GM20000 (cell line): Measurements from ENCODE around the gene DOCK8.
A peak's percentile ranks its signal among the peaks of the same experiment; 100 is the strongest.

Source experiments
- DNase-seq: peaks from one replicate; pipeline ENCODE4 v3.0.0; 2012; ENCODE audit warnings: low spot score
- TF ChIP-seq, protein P1 (sequence below): IDR thresholded peaks from 2 replicates; pipeline ENCODE4 v1.5.1; 2012; ENCODE audit warnings: mild to moderate bottlenecking, control low read depth; ENCODE audit errors: extremely low read depth, missing control alignments

DOCK8 gene

DNA sequence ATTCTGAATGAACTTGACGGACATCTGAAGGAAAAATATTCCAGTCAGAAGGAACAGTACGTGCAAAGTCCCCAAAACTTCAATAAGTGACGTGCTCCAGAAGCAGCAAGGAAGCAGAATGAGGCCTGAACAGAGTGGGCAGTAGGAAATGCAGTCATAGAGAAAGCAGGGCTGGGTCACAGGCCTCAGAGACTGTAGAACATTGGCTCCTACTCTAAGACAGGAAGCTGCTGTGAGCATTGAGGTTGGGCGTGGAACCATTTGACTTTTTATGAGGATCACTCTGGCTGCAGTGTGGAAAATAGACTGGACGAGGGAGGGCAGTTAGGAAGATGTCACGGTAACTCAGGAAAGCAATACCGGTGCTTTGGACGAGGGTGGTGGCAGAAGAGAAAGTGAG, 64.0 kb downstream of the DOCK8 start:
- no peak for DNase-seq
- TF ChIP-seq, protein P1, sequence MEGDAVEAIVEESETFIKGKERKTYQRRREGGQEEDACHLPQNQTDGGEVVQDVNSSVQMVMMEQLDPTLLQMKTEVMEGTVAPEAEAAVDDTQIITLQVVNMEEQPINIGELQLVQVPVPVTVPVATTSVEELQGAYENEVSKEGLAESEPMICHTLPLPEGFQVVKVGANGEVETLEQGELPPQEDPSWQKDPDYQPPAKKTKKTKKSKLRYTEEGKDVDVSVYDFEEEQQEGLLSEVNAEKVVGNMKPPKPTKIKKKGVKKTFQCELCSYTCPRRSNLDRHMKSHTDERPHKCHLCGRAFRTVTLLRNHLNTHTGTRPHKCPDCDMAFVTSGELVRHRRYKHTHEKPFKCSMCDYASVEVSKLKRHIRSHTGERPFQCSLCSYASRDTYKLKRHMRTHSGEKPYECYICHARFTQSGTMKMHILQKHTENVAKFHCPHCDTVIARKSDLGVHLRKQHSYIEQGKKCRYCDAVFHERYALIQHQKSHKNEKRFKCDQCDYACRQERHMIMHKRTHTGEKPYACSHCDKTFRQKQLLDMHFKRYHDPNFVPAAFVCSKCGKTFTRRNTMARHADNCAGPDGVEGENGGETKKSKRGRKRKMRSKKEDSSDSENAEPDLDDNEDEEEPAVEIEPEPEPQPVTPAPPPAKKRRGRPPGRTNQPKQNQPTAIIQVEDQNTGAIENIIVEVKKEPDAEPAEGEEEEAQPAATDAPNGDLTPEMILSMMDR = no peak

DNA sequence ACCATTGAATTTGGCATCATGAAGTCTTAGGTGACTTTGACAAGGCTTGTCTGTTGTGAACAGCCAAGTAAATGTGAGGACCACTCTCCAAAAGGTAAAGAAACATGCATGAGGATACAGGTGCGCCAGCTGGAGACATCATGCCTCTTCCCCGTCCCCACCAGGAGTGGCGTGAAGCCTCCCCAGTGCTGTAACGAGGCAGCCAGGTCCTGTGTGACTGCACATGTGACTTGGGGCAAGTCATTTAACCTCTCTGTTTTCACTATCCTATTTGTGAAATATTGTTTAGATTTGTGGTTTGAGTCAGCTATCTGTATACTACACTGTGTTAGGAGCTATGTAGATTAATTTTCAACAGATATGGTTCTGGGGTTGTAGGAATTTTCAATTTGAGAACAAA, 65.0 kb downstream of the DOCK8 start:
- DNase-seq = no peak
- TF ChIP-seq, protein P1 = no peak

DNA sequence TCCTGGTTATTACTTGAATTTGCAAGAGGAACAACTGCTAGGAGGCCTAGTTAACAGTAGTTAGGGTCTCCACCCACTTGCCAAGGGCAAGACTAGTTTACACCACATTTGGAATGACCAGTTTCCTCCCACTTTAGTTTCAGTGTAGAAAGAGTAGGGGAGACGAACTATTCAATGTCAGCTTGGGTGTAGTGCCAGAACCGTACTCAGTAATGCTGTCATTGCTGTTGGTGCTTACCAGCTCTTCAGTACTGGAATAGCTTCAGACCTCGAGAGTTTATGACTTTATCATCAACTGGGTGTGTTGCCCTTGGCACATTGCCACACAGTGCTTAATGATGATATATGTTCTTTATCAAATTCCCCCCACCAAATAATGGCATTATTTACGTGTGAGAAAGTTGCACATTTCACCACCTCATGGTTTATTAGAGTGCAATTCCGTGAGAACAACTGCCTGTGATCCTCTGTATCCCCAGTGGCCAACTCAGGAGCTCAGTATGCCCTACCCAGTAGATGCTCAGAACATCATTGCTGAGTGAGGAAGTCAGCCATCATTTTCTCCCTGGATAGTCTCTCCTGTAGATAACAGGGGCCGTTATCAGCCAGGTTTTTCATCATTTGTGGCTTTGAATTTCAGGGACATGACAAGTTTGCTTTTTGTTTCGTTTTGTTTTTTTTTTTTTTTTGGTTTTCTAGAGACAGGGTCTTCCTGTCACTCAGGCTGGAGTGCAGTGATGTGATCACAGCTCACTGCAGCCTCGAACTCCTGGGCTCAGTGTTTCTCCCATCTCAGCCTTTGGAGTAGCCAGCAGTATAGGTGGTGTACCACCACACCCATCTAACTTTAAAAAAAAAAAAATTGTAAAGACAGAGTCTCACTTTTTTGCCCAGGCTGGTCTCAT, 67.3 kb downstream of the DOCK8 start:
- TF ChIP-seq, protein P1 = no peak
- peak; percentile 13 for DNase-seq

DNA sequence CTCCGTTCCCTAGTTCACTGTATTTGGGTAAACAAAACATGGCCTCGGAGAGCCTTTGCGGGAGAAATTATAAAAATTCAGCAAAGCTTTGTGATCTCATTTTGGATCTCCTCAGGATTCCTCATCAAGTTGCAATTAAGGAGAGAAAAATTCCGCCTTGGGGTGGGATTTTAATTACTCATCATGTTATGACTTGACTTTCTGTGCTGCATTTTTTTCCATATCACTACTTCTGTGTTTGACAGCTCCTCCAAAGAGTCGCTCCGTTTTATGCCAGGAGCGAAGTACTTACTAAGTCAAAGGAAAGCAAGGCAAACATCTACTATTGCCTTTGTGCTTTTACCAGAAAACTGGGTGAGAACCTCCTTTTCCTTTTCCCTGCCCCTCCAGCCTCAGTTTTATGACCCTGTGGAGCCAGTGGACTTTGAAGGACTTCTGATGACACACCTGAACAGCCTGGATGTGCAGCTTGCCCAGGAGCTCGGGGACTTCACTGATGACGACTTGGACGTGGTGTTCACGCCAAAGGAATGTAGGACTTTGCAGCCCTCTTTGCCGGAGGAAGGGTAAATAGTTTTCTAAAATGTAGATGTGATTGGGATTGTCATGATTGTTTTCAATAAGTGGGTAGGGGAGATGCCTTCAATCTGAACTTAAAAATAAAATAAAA, 71.5 kb downstream of the DOCK8 start:
- TF ChIP-seq, protein P1 = no peak
- no peak for DNase-seq

DNA sequence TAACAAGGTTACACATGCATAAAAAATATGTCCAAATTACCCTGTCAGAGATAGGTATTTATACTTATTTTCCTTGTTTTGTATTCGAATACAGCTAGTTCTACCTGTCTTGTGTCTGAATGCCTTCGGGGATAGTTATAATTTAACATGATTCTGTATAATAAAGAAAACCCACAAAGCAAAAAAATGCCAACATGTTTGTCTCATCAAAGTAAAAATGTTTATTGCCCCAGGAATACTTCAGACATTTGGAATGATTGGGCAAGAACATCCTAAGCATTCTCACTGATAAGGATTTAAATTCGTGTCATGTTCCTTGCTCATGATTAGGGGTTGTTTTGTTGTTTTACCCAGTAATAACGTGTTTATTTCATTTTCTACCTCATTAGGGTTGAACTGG, 74.5 kb downstream of the DOCK8 start:
- TF ChIP-seq, protein P1 = no peak
- no peak for DNase-seq

DNA sequence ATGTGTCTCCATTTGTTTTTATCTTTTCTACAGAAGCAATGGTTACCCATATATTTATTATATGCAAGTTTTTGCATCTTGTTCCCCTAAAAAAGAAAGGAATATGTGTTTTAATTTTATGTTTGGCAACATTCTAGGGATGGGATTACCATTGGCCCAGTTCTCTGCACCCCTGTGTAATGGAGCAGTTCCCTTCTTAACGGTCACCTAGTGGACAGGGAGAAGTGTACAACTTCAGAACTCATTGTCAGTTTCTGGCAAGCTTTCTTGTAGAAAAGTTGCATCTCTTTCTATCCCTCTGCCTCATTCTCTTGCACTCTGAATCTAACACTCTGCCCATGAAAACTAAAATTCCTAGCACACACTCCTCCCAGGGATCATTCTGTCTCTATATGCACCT, 78.2 kb downstream of the DOCK8 start:
- DNase-seq = no peak
- TF ChIP-seq, protein P1 = no peak

DNA sequence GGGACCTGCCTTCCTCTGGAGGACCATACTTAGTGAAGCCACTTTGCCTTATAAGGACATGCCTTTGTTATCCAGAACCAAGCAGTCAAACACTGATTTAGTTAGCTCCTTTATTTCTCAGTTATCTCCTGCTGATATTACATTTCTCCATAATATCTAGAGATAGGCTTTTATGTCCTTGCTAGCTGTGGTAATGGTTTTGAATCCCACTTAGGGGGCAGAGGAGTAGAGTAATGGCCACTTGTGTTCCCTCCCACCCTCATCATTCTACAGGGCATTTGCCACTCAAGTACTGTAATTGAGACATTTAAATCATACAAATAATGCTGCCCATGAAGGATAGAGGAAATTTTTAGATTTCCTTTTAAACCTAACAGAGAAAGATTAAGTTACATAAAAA, 80.9 kb downstream of the DOCK8 start:
- no peak for DNase-seq
- TF ChIP-seq, protein P1 = no peak
